ENCODE data around the gene CRISPLD2. TPM values are rescaled to one million over a fixed set of nuclear protein-coding genes. Genes with fewer than 3 reads are reported as not detected.

Gene CRISPLD2
- total RNA-seq, 1 experiment from 2014 or later, result 6.5 TPM

DNA sequence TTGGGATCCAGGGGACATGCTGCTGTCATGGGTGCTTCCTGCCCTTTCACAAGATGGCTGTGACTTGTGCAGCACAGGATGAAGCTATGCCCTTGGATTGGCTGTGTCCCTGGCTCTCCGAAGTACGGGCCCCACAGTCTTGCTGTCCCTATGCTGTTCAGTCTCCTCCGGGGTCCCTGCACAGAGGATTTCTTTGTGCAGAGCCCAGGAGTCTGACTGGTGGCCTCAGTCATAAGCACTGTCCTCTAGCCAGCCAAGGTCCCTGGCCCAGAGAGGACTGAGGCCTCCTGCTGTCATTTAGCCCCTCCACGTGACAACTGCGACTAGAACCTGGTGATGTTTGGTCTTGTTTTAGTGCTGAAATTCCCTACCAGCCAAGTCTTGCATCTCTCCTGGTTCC lies 42.4 kb upstream of the CRISPLD2 start:
- intact Hi-C loops (cut with micrococcal nuclease; ENCODE audit: unreplicated experiment), result no loop called here
- Mint-ChIP-seq H3K27ac (ENCODE audit: unreplicated experiment) (no peak overlapping the region), H3K4me1 (ENCODE audit: low read depth, unreplicated experiment) (no peaks in the 10 kb centered on the region), H3K4me3 (ENCODE audit: low read depth, unreplicated experiment) (no peak overlapping the region), H3K36me3 (ENCODE audit: insufficient read depth, unreplicated experiment) (peaks cover 68% of the 10 kb centered on the region), H3K27me3 (ENCODE audit: unreplicated experiment) (no peaks in the 10 kb centered on the region), H3K9me3 (ENCODE audit: low read depth, unreplicated experiment) (no peaks in the 10 kb centered on the region)
- BruUV-seq (replicated peaks), result no TSS peak
- TF ChIP-seq, protein P1, sequence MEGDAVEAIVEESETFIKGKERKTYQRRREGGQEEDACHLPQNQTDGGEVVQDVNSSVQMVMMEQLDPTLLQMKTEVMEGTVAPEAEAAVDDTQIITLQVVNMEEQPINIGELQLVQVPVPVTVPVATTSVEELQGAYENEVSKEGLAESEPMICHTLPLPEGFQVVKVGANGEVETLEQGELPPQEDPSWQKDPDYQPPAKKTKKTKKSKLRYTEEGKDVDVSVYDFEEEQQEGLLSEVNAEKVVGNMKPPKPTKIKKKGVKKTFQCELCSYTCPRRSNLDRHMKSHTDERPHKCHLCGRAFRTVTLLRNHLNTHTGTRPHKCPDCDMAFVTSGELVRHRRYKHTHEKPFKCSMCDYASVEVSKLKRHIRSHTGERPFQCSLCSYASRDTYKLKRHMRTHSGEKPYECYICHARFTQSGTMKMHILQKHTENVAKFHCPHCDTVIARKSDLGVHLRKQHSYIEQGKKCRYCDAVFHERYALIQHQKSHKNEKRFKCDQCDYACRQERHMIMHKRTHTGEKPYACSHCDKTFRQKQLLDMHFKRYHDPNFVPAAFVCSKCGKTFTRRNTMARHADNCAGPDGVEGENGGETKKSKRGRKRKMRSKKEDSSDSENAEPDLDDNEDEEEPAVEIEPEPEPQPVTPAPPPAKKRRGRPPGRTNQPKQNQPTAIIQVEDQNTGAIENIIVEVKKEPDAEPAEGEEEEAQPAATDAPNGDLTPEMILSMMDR (IDR thresholded peaks at IDR 0.05; ENCODE audit: unreplicated experiment), result no peak
- CTCF ChIA-PET, result no interaction called here
- no peak for DNase-seq

DNA sequence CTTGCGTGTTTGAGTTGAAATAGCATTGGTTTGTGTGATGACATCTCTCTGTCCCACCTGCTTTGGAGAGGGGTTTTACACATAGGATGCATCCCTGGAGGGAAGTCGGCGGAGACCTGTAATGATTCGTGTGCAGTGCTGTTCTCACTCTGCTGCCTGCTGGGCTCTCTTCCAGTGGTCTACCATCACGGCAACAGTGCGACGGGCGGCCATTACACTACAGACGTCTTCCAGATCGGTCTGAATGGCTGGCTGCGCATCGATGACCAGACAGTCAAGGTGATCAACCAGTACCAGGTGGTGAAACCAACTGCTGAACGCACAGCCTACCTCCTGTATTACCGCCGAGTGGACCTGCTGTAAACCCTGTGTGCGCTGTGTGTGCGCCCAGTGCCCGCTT lies 41.1 kb upstream of the CRISPLD2 start:
- Mint-ChIP-seq H3K36me3 (ENCODE audit: insufficient read depth, unreplicated experiment) (peaks cover 65% of the 10 kb centered on the region), H3K4me3 (ENCODE audit: low read depth, unreplicated experiment) (no peak overlapping the region), H3K27me3 (ENCODE audit: unreplicated experiment) (no peaks in the 10 kb centered on the region), H3K27ac (ENCODE audit: unreplicated experiment) (no peak overlapping the region), H3K9me3 (ENCODE audit: low read depth, unreplicated experiment) (no peaks in the 10 kb centered on the region), H3K4me1 (ENCODE audit: low read depth, unreplicated experiment) (no peaks in the 10 kb centered on the region)
- intact Hi-C loops (cut with micrococcal nuclease; ENCODE audit: unreplicated experiment), result no loop called here
- CTCF ChIA-PET, result no interaction called here
- no TSS peak for BruUV-seq (replicated peaks)
- TF ChIP-seq, protein P1 (IDR thresholded peaks at IDR 0.05; ENCODE audit: unreplicated experiment), result no peak
- no peak for DNase-seq

DNA sequence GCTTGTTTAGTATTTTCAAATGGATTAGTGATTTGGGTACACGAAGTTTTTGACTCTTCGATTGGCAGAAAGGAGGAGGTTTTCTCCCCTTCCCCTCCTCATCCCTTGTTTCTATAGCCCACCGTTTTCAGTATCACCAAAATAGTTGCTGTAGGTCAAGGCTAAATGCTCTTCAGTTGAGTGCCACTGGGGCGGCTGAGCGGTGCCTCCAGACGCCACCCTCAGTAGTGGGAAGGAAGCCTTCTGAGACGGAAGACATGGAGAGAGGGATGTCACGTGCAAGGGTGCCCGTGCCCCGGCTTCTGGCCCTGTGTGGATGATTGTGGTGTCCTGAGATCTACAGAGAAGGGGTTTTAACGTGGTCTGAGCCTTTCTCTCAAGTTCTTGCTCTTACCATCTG lies 39.7 kb upstream of the CRISPLD2 start:
- H3K36me3 Mint-ChIP-seq (ENCODE audit: insufficient read depth, unreplicated experiment), result peaks cover 56% of the 10 kb centered on the region
- BruUV-seq (replicated peaks), result no TSS peak
- TF ChIP-seq, protein P1 (IDR thresholded peaks at IDR 0.05; ENCODE audit: unreplicated experiment), result no peak
- no peaks in the 10 kb centered on the region for H3K27me3 Mint-ChIP-seq (ENCODE audit: unreplicated experiment)
- peaks cover 6% of the 10 kb centered on the region for H3K4me1 Mint-ChIP-seq (ENCODE audit: low read depth, unreplicated experiment)
- H3K4me3 Mint-ChIP-seq (ENCODE audit: low read depth, unreplicated experiment), result no peak overlapping the region
- intact Hi-C loops (cut with micrococcal nuclease; ENCODE audit: unreplicated experiment), result no loop called here
- CTCF ChIA-PET, result interaction anchor here (0.5 kb wide), 1 partner anchor 49 kb away, joined by 3 read pairs; no protein-coding TSS in a partner anchor
- DNase-seq, result no peak
- no peak overlapping the region for H3K27ac Mint-ChIP-seq (ENCODE audit: unreplicated experiment)
- H3K9me3 Mint-ChIP-seq (ENCODE audit: low read depth, unreplicated experiment), result no peaks in the 10 kb centered on the region

DNA sequence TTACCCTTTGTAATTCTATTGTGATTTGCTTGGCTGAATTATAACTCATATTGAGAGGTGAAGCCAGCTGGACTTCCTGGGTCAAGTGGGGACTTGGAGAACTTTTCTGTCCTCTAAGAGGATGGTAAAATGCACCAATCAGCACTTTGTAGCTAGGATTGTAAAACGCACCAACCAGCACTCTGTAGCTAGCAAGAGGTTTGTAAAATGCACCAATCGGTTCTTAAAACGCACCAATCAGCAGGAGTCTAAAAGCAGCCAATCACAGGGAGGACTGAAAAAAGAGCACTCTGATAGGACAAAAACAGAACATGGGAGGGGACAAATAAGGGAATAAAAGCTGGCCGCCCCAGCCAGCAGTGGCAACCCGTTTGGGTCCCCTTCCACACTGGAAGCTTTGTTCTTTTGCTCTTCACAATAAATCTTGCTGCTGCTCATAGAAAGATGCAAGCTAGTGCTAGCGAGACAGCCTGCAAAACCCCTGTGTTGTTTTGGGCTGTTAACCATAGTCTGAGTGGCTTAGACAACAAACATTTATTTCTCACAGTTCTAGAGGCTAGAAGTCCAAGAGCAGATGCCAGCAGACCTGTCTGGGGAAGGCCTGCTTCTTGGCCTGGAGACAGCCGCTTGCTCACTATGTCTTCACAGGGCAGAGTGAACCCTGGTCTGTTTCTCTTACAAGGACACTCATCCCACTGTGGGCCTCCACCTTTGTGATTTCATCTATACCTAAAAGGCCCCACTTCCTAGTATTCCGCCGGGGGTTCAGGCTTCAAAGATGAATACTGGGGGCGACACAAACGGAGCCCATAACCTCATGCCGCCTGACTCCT lies 39.0 kb upstream of the CRISPLD2 start:
- no TSS peak for BruUV-seq (replicated peaks)
- CTCF ChIA-PET, result no interaction called here

More for the DNA sequence above, 39.0 kb upstream of the CRISPLD2 start:
- H3K36me3 Mint-ChIP-seq (ENCODE audit: insufficient read depth, unreplicated experiment), result peaks cover 52% of the 10 kb centered on the region
- no peak overlapping the region for H3K27ac Mint-ChIP-seq (ENCODE audit: unreplicated experiment)
- H3K4me1 Mint-ChIP-seq (ENCODE audit: low read depth, unreplicated experiment), result peaks cover 12% of the 10 kb centered on the region
- no peaks in the 10 kb centered on the region for H3K27me3 Mint-ChIP-seq (ENCODE audit: unreplicated experiment)
- no peak overlapping the region for H3K4me3 Mint-ChIP-seq (ENCODE audit: low read depth, unreplicated experiment)
- TF ChIP-seq, protein P1 (IDR thresholded peaks at IDR 0.05; ENCODE audit: unreplicated experiment), result no peak
- DNase-seq, result no peak
- H3K9me3 Mint-ChIP-seq (ENCODE audit: low read depth, unreplicated experiment), result no peaks in the 10 kb centered on the region
- intact Hi-C loops (cut with micrococcal nuclease; ENCODE audit: unreplicated experiment), result no loop called here

All from Calu3 (cell line).